Activated effector memory CD4-positive, alpha-beta T cell treated with Interleukin-2 at 50 U/mL for 16 hours (primary cell): ENCODE measurements around the gene ANAPC13.

ENCODE experiments used
- DNase-seq: peaks from one replicate; pipeline ENCODE4 v3.0.0-alpha.2; 2020

ANAPC13 gene

GRCh38 chr3:134448664-134449063 is 37.1 kb downstream of the ANAPC13 start:
- no peak for DNase-seq

DNA sequence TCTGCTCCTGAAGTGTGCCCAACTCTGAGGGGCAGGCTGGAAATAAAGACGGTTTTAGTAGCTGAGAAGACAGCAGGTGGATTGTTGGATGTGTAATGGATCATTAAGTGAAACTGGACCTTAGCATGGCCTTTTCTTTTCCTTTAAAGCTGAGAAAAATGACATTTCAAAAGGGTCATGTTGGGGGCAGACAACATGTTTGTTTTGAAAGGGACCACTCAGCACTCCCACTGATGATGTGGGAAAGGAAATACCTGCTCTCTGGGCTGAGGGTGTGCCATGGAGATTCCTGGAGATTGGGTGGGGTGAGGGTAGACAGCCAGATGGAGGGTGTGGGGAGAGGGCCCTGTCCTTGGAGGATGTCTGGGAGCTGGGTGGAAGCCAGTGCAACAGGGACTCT is 38.4 kb downstream of the ANAPC13 start:
- no peak for DNase-seq

DNA sequence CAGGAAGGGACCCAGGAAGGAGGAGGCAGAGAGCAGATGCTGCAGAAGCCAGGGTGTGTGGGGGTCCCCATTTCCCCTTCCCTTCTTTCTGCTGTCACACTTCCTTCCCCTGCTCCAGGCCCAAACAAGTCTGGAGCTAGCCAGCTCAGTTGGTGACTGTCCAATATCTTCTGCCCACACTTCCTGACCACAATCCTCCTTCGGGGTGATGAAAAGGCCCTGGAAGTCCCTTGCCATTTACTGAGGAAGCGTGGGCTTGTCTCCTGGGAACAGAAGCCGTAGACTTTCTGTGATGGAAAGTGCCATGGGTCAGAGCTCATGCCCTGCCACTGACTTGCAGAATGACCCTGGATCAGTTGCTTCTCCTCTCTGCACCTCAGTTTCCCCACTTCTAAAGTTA is 39.0 kb downstream of the ANAPC13 start:
- DNase-seq = no peak

DNA sequence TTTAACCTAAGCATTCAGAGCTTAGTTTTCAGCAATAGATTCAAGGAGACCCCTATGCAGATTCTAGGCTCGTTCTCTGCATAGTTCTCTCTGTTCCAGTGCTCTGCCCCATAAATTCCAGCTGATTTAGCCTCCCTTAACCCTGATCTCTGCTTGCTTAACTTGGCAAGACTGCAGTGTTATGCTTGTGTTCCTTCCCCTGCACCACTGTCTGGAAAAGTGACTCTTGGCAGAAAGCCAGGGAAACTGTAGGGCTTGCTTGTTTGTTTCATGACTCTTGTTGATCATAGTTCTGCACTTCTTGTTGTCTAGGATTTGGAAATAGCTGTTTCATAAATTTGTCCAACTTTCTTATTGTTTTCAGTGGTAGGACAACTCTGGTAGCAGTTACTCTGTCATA is 40.1 kb downstream of the ANAPC13 start:
- DNase-seq = no peak

DNA sequence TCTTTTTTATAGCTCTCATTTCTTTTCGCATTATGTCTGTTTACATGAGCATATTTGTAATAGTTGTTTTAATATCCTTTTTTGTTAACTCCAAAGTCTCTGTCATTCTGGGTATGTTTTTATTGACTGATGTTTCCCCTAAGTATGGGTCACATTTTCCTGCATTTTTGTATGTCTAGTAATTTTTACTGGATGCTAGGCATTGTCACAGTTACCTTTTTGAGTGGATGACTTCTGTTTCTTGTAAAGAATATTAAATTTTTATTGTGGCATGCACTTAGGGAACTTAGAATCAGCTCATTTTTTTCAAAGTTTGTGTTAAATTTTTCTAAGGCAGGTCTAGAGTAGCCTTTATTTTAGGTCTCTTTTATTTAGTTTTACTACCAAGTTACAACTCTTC is 40.7 kb downstream of the ANAPC13 start:
- no peak for DNase-seq

GRCh38 chr3:134441821-134442220 is 44.0 kb downstream of the ANAPC13 start:
- no peak for DNase-seq

DNA sequence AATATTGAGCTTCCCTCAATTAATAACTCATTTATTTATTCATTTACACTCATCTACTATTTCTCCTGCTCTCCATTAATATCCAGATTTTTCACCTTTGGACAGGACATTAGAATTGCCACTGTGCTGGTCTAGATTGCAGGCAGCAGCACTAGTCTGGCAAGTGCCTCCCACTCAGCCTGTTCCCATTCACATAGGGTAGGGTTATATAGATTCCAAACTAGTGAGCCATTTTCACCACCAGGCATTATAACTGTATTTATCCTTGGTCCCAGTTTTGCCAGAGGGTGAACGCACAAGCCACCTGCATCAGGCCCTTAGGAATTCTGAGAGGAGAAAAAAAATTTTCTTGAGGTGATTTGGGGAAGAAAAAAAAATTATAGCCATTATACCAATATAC is 44.5 kb downstream of the ANAPC13 start:
- DNase-seq = no peak

DNA sequence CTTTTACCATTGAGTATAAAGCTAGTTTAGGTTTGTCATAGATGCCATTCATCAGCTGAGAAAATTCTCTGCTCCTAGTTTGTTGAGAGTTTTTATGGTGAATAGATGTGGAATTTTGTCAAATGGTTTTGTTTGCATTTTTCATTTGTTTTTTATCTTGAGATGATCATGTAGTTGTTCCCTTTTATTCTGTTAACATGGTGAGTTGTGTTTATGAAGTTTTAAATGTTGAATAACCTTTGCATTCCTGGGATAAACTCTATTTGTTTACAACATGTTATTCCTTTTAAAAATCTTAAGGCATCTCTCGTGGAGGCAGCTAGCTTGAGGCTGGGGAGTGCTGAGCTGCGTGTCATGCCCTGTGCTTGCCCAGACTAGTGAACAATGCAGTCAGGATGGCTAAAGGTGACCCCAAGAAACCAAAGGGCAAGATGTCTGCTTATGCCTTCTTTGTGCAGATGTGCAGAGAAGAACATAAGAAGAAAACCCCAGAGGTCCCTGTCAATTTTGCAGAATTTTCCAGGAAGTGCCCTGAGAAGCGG is 48.5 kb downstream of the ANAPC13 start:
- no peak for DNase-seq

- DNase-seq = no peak
Measured at GRCh38 chr3:134432236-134432635, 53.5 kb downstream of the ANAPC13 start.

DNA sequence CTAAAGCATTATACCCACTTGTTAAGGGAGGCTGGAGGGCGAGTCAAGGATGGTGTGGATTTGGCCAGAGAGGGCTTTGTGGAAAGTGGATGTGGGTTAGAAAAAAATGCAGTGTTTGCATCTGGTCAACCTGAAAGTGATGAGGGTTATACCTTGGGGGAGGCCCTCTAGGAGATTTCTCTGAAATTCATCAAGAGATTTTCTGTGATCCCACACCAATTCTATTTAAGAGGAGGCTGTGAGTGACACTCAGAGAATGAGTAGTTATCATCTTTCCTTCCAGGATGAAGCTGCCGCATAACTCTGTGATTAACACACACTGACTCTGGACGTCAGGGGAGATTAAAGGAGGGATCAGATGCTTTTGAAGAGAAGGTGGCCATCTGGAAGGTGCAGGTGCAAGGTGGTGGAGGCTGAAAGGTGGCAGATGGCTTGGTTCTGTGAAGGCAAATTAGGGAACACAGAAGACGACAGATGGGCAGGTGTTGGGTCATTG is 54.8 kb downstream of the ANAPC13 start:
- no peak for DNase-seq

- no peak for DNase-seq
Measured at GRCh38 chr3:134430174-134430573, 55.6 kb downstream of the ANAPC13 start.

DNA sequence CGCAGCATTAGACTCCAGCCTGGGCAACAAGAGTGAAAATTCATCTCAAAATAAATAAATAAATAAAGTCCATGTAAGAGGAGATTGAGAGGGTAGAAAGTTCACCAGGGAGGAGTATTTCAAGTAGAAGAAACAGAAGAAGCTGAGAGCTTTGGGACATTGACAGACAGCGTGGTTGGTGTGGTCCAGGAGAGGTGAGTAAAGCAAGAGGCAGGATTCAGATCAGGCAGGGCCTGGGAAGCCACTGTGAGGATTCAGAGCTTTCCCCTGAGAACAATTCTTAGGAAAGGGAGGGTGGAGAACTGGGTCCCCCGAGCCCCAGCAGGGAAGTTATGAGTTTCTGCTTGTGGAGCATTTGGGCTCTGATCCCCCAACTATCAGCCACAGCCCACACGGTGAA is 57.4 kb downstream of the ANAPC13 start:
- DNase-seq = no peak
